ENCODE measurements around the gene MACROD2. TPM values are rescaled to one million over a fixed set of nuclear protein-coding genes. Genes with fewer than 3 reads are reported as not detected.

The MACROD2 gene
- total and polyA plus RNA-seq, 2 donors (not counting 1 experiment from before 2014, with no cell fraction given) = 5.3 to 6.7 TPM

DNA sequence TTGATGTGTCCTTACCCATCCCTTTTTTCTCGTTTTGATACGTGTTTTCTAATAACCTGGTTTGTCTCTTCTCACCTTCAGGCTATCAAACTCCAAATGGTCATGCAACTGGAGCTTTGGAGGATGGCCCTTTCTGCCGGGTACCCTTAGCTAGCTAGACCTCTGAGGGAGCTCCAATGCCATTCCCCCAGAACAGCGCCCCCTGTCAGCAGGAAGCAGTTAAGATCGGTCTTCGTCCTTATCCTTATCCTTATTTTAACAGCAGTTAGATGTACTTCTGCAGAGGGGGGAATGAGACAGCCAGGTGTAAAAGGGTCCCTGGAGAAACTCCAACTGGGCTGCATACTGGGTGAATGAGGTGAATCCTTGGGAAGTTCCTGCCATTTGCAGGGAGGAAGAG, 42.1 kb upstream of the MACROD2 start:
- H3K36me3 ChIP-seq (replicated peaks in 1 of 2; ENCODE audit: control extremely low read depth in 1 of 2, control insufficient read depth in 1 of 2, extremely low read depth in 1 of 2, insufficient read depth in 2 of 2, low read length in 1 of 2) = no peaks in the 10 kb centered on the region
- H3K4me1 ChIP-seq (ENCODE audit: control insufficient read depth in 2 of 2, insufficient read depth in 2 of 2, low read length in 2 of 2) = no peaks in the 10 kb centered on the region
- WGBS (ENCODE audit: insufficient coverage) = 82% methylated on average over 3 of the region's 6 CpGs
- H3K27ac ChIP-seq (ENCODE audit: low read length in 2 of 2) = no peak overlapping the region
- Mint-ChIP-seq H3K4me1 (no peaks in the 10 kb centered on the region), H3K27me3 (no peaks in the 10 kb centered on the region), H3K27ac (no peak overlapping the region), H3K4me3 (no peak overlapping the region), H3K9me3 (ENCODE audit: insufficient read depth) (peaks cover 3% of the 10 kb centered on the region)
- H3K4me3 ChIP-seq (ENCODE audit: control extremely low read depth in 1 of 5, extremely low read depth in 1 of 5, insufficient read depth in 1 of 5, low read depth in 2 of 5, low read length in 4 of 5) = no peak overlapping the region
- H3K4me2 ChIP-seq (replicated peaks; ENCODE audit: low read depth, low read length, poor library complexity, severe bottlenecking) = no peak overlapping the region
- H4K20me1 ChIP-seq (ENCODE audit: control insufficient read depth, insufficient read depth, low read length, poor library complexity, severe bottlenecking) = no peaks in the 10 kb centered on the region
- no peaks in the 10 kb centered on the region for H3K27me3 ChIP-seq (replicated peaks in 1 of 4; ENCODE audit: control extremely low read depth in 1 of 4, control insufficient read depth in 3 of 4, insufficient read depth in 4 of 4, low read length in 3 of 4)
- no peak overlapping the region for H3K9ac ChIP-seq (ENCODE audit: low read length)
- ChIA-PET POLR2A (no interaction called here), CTCF (no interaction called here)
- intact Hi-C loops (cut with micrococcal nuclease) = no loop called here
- no peaks in the 10 kb centered on the region for H3K79me2 ChIP-seq (ENCODE audit: control insufficient read depth, insufficient read depth, low read length)
- DNase-seq = no peak
- H2AFZ ChIP-seq (ENCODE audit: insufficient read depth, low read depth, low read length, poor library complexity, severe bottlenecking) = no peak overlapping the region
- peaks cover 0 to 3% (median 0%) of the 10 kb centered on the region in 3 donors for H3K9me3 ChIP-seq (ENCODE audit: control extremely low read depth in 1 of 3, control insufficient read depth in 2 of 3, insufficient read depth in 1 of 3, low read length in 2 of 3)
- TF ChIP-seq, protein P1, sequence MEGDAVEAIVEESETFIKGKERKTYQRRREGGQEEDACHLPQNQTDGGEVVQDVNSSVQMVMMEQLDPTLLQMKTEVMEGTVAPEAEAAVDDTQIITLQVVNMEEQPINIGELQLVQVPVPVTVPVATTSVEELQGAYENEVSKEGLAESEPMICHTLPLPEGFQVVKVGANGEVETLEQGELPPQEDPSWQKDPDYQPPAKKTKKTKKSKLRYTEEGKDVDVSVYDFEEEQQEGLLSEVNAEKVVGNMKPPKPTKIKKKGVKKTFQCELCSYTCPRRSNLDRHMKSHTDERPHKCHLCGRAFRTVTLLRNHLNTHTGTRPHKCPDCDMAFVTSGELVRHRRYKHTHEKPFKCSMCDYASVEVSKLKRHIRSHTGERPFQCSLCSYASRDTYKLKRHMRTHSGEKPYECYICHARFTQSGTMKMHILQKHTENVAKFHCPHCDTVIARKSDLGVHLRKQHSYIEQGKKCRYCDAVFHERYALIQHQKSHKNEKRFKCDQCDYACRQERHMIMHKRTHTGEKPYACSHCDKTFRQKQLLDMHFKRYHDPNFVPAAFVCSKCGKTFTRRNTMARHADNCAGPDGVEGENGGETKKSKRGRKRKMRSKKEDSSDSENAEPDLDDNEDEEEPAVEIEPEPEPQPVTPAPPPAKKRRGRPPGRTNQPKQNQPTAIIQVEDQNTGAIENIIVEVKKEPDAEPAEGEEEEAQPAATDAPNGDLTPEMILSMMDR (IDR thresholded peaks at IDR 0.05) = no peak
- TF ChIP-seq EZH2 (IDR thresholded peaks at IDR 0.05; ENCODE audit: borderline replicate concordance, insufficient read depth, low read depth, low read length, poor library complexity, severe bottlenecking) = no peak
- no peak for ATAC-seq (ENCODE audit: low read depth)

DNA sequence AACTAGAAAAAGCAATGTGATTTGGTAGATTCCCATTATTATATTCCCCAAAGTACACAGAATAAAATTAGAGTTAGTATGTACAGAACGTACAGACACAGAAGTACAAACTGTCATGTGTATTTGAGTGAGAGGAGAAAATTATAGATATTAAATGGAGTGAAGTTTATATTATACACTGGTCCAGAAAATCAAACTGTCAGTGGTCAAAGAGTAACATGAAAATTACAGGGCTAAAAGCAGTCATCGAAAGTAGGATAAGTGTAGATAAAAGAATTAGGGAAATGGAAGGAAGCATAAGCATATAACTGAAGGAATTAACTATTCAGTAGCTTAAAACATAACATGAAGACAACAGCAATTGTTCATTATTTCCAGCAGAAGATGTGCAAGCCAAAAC, 35.2 kb upstream of the MACROD2 start:
- no peaks in the 10 kb centered on the region for H3K4me1 ChIP-seq (ENCODE audit: control insufficient read depth in 2 of 2, insufficient read depth in 2 of 2, low read length in 2 of 2)
- POLR2A ChIA-PET = no interaction called here
- no peaks in the 10 kb centered on the region for H3K4me1 Mint-ChIP-seq
- H3K27me3 Mint-ChIP-seq = no peaks in the 10 kb centered on the region
- H3K27ac Mint-ChIP-seq = no peak overlapping the region
- ATAC-seq (ENCODE audit: low read depth) (no peak), DNase-seq (no peak)
- H3K27ac ChIP-seq (ENCODE audit: low read length in 2 of 2) = no peak overlapping the region
- no peak overlapping the region for H3K4me2 ChIP-seq (replicated peaks; ENCODE audit: low read depth, low read length, poor library complexity, severe bottlenecking)
- H3K4me3 ChIP-seq (ENCODE audit: control extremely low read depth in 1 of 5, extremely low read depth in 1 of 5, insufficient read depth in 1 of 5, low read depth in 2 of 5, low read length in 4 of 5) = no peak overlapping the region
- no peaks in the 10 kb centered on the region for H3K9me3 ChIP-seq (ENCODE audit: control extremely low read depth in 1 of 3, control insufficient read depth in 2 of 3, insufficient read depth in 1 of 3, low read length in 2 of 3)
- H3K9me3 Mint-ChIP-seq (ENCODE audit: insufficient read depth) = no peaks in the 10 kb centered on the region
- no peak overlapping the region for H3K9ac ChIP-seq (ENCODE audit: low read length)
- CTCF ChIA-PET = no interaction called here
- H4K20me1 ChIP-seq (ENCODE audit: control insufficient read depth, insufficient read depth, low read length, poor library complexity, severe bottlenecking) = no peaks in the 10 kb centered on the region
- no peak overlapping the region for H3K4me3 Mint-ChIP-seq
- H2AFZ ChIP-seq (ENCODE audit: insufficient read depth, low read depth, low read length, poor library complexity, severe bottlenecking) = no peak overlapping the region
- TF ChIP-seq, protein P1 (IDR thresholded peaks at IDR 0.05) = no peak
- TF ChIP-seq EZH2 (IDR thresholded peaks at IDR 0.05; ENCODE audit: borderline replicate concordance, insufficient read depth, low read depth, low read length, poor library complexity, severe bottlenecking) = no peak
- no peaks in the 10 kb centered on the region for H3K79me2 ChIP-seq (ENCODE audit: control insufficient read depth, insufficient read depth, low read length)
- no peaks in the 10 kb centered on the region for H3K27me3 ChIP-seq (replicated peaks in 1 of 4; ENCODE audit: control extremely low read depth in 1 of 4, control insufficient read depth in 3 of 4, insufficient read depth in 4 of 4, low read length in 3 of 4)
- WGBS (ENCODE audit: insufficient coverage) = no CpG with 5 or more reads among the region's 2 CpGs
- H3K36me3 ChIP-seq (replicated peaks in 1 of 2; ENCODE audit: control extremely low read depth in 1 of 2, control insufficient read depth in 1 of 2, extremely low read depth in 1 of 2, insufficient read depth in 2 of 2, low read length in 1 of 2) = no peaks in the 10 kb centered on the region
- intact Hi-C loops (cut with micrococcal nuclease) = no loop called here
